B cell (primary cell): ENCODE data around the gene CD68. TPM values are rescaled to one million over a fixed set of nuclear protein-coding genes. Genes with fewer than 3 reads are reported as not detected.

ENCODE experiments used
- ATAC-seq: fragments of 200-7000 bp; cut with Tn5 transposase; one replicate; pipeline ENCODE4 v1.10.0; 2021; ENCODE audit warnings: low read depth, mild to moderate bottlenecking, moderate number of reproducible peaks, moderate library complexity
- CTCF ChIA-PET: fragments of 350-600 bp; sonication (Branson Sonifier 250); formaldehyde crosslinking; loops from one replicate; lab custom pipeline; 2021; ENCODE audit warnings: antibody characterized with exemption, inconsistent platforms; lab: Charles Lee
- POLR2A ChIA-PET: fragments of 350-600 bp; sonication (Branson Sonifier 250); formaldehyde crosslinking; loops from one replicate; lab custom pipeline; 2021; ENCODE audit warnings: antibody characterized with exemption; lab: Charles Lee
- DNase-seq: peaks from one replicate; pipeline ENCODE4 v3.0.0; 2013
- H2AFZ ChIP-seq: 2 replicates; pipeline ENCODE4 v1.6.1; 2012; ENCODE audit warnings: mild to moderate bottlenecking, low read depth, low read length; ENCODE audit not compliant: insufficient read depth, poor library complexity, severe bottlenecking
- H3K27ac ChIP-seq, 2 donors: 1 replicate in 1 of 2; 2 replicates in 1 of 2; pipeline ENCODE4 v1.5.1; 2012 to 2013; ENCODE audit warnings: low read length in 2 of 2, mild to moderate bottlenecking in 2 of 2, moderate library complexity in 1 of 2
- H3K27me3 ChIP-seq, 4 experiments: fragments of 200-600 bp in 1 of 4; sonication (generic) in 1 of 4; replicated peaks in 1 of 4; 1 replicate in 2 of 4; 2 replicates in 2 of 4; pipeline versions ENCODE4 v1.6.1 to v1.7.0; 2013 to 2016; ENCODE audit warnings: low read length in 3 of 4, mild to moderate bottlenecking in 2 of 4, mixed read lengths in 1 of 4, moderate library complexity in 1 of 4; ENCODE audit not compliant: insufficient read depth in 4 of 4, control insufficient read depth in 3 of 4; ENCODE audit errors: control extremely low read depth in 1 of 4
- H3K36me3 ChIP-seq, 2 experiments: replicated peaks in 1 of 2; 1 replicate in 1 of 2; 2 replicates in 1 of 2; pipeline versions ENCODE4 v1.6.1 to v1.7.1; 2013; ENCODE audit warnings: low read length in 1 of 2; ENCODE audit not compliant: insufficient read depth in 2 of 2, control insufficient read depth in 1 of 2; ENCODE audit errors: control extremely low read depth in 1 of 2, extremely low read depth in 1 of 2
- H3K4me1 ChIP-seq, 2 donors: fragments of 200-600 bp in 1 of 2; sonication (generic) in 1 of 2; 1 replicate in 1 of 2; 2 replicates in 1 of 2; pipeline versions ENCODE4 v1.5.1 to v1.6.1; 2013 to 2017; ENCODE audit warnings: low read length in 2 of 2; ENCODE audit not compliant: control insufficient read depth in 2 of 2, insufficient read depth in 2 of 2
- H3K4me2 ChIP-seq: replicated peaks from 2 replicates; pipeline ENCODE3; 2012; ENCODE audit warnings: mild to moderate bottlenecking, low read depth, low read length; ENCODE audit not compliant: poor library complexity, severe bottlenecking
- H3K4me3 ChIP-seq, 5 experiments: fragments of 200-600 bp in 1 of 5; sonication (generic) in 1 of 5; 1 replicate in 3 of 5; 2 replicates in 2 of 5; pipeline versions ENCODE4 v1.5.1 to v1.7.0; 2011 to 2016; ENCODE audit warnings: low read length in 4 of 5, mild to moderate bottlenecking in 4 of 5, low read depth in 2 of 5, control low read depth in 1 of 5, moderate library complexity in 1 of 5; ENCODE audit not compliant: insufficient read depth in 1 of 5; ENCODE audit errors: control extremely low read depth in 1 of 5, extremely low read depth in 1 of 5
- H3K79me2 ChIP-seq: fragments of 200-600 bp; sonication (generic); one replicate; pipeline ENCODE4 v1.6.0; 2016; ENCODE audit warnings: low read length; ENCODE audit not compliant: control insufficient read depth, insufficient read depth
- H3K9ac ChIP-seq: fragments of 200-600 bp; sonication (generic); 2 replicates; pipeline ENCODE4 v1.6.1; 2017; ENCODE audit warnings: mild to moderate bottlenecking, low read length, moderate library complexity
- H3K9me3 ChIP-seq, 3 donors: one replicate each; pipeline versions ENCODE4 v1.6.1 to v1.7.1; 2013; ENCODE audit warnings: low read length in 2 of 3; ENCODE audit not compliant: control insufficient read depth in 2 of 3, insufficient read depth in 1 of 3; ENCODE audit errors: control extremely low read depth in 1 of 3
- H4K20me1 ChIP-seq: 2 replicates; pipeline ENCODE4 v1.6.0; 2012; ENCODE audit warnings: mild to moderate bottlenecking, low read length; ENCODE audit not compliant: insufficient read depth, control insufficient read depth, poor library complexity, severe bottlenecking
- H3K27ac Mint-ChIP-seq: one replicate; pipeline ENCODE4 v1.8.0; 2021; ENCODE audit warnings: mixed read lengths
- H3K27me3 Mint-ChIP-seq: one replicate; pipeline ENCODE4 v1.8.0; 2021; ENCODE audit warnings: mixed read lengths
- H3K4me1 Mint-ChIP-seq: one replicate; pipeline ENCODE4 v1.8.0; 2021; ENCODE audit warnings: mixed read lengths
- H3K4me3 Mint-ChIP-seq: one replicate; pipeline ENCODE4 v1.8.0; 2021; ENCODE audit warnings: mixed read lengths
- H3K9me3 Mint-ChIP-seq: one replicate; pipeline ENCODE4 v1.8.0; 2022; ENCODE audit warnings: mixed read lengths; ENCODE audit not compliant: insufficient read depth
- CTCF ChIP-seq: fragments of 200-600 bp; IDR thresholded peaks from one replicate; pipeline ENCODE4 v1.8.0; 2022; ENCODE audit warnings: antibody characterized with exemption, mild to moderate bottlenecking
- EZH2 ChIP-seq: IDR thresholded peaks from 2 replicates; pipeline ENCODE4 v1.6.1; 2012; ENCODE audit warnings: borderline replicate concordance, low read depth, mild to moderate bottlenecking, moderate library complexity, low read length; ENCODE audit not compliant: insufficient read depth, poor library complexity, severe bottlenecking
- WGBS: methylation state at CpG from one replicate; pipeline ENCODE4 v1.1.5; 2013; ENCODE audit warnings: missing lambda C conversion rate; ENCODE audit not compliant: insufficient coverage; 5-methylcytosine and 5-hydroxymethylcytosine counted together
- intact Hi-C: fragments of 100-400 bp; cut with micrococcal nuclease; formaldehyde crosslinking; loops from one replicate; pipeline ENCODE4 v1.10.0; 2022
- polyA plus RNA-seq: library from polyadenylated mRNA; depleted of rRNA; stranded (reverse); fragments of >200 nt; gene quantifications from 2 replicates; pipeline ENCODE4 v1.2.3, GENCODE V29; 2012
- total RNA-seq, 2 donors: library from RNA; stranded (reverse); fragments of 120-200 nt in 1 of 2; gene quantifications; 1 replicate in 1 of 2; 2 replicates in 1 of 2; pipeline versions ENCODE4 v1.2.3 to v1.2.4, GENCODE V29; 2013 to 2022

Gene CD68
- total and polyA plus RNA-seq, 2 donors (not counting 1 experiment from before 2014, with no cell fraction given): 3.9 to 12.9 TPM

DNA sequence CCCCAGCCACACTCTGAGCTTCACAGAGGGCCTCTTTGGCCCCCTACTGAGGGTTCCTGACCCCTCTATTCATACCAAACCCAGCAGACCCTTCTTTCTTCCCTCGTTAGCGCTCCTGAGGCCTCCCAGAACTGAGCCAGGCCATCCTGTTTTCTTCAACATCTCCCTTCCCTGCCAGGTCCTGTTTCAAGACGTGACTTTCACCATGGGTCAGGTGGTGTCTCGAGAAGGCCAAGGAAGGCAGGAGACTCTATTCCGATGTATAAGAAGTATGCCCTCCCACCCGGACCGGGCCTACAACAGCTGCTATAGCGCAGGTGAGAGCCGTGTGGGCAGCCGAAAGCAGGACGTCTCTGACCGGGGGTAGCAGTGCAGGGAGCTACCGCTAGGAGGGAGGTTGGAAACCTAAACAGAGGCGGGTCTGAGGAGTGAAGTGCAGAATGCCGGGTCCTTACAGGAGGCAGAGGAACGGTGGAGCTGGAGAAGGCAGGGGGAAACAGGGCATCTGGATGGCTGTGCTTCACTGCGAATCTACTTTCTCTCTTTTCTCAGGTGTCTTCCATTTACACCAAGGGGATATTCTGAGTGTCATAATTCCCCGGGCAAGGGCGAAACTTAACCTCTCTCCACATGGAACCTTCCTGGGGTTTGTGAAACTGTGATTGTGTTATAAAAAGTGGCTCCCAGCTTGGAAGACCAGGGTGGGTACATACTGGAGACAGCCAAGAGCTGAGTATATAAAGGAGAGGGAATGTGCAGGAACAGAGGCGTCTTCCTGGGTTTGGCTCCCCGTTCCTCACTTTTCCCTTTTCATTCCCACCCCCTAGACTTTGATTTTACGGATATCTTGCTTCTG lies 19.0 kb upstream of the CD68 start:
- H3K4me1 ChIP-seq: peaks cover 41 to 61% of the 10 kb centered on the region in 2 donors
- TF ChIP-seq CTCF (no peak), EZH2 (no peak)

More for the DNA sequence above, 19.0 kb upstream of the CD68 start:
- H3K4me3 Mint-ChIP-seq: peak overlapping the region; percentile 97
- POLR2A ChIA-PET: interaction anchor here (0.5 to 4.3 kb wide), 17 partner anchors 8 to 283 kb away, joined by 3 to 32 read pairs (median 4); partner anchors contain the start of genes MPDU1, POLR2A, TP53 and ZBTB4
- ATAC-seq (peak; percentile 26), DNase-seq (peak; percentile 76)
- H4K20me1 ChIP-seq: peaks cover 17% of the 10 kb centered on the region
- H3K36me3 ChIP-seq: peaks cover 2 to 26% of the 10 kb centered on the region in 2 experiments
- peak overlapping the region; percentile 97 for H3K27ac ChIP-seq
- no peaks in the 10 kb centered on the region for H3K9me3 ChIP-seq
- H3K27me3 Mint-ChIP-seq: no peaks in the 10 kb centered on the region
- H3K4me1 Mint-ChIP-seq: peaks cover 56% of the 10 kb centered on the region
- no peaks in the 10 kb centered on the region for H3K9me3 Mint-ChIP-seq
- intact Hi-C loops: loop anchor here (1.0 to 5.0 kb wide), 11 partner anchors 8 to 323 kb away; partner anchors contain the start of genes ELP5, MPDU1, PHF23 and POLR2A
- peak overlapping the region; percentile 81 for H2AFZ ChIP-seq
- H3K4me2 ChIP-seq: peak overlapping the region; percentile 96
- WGBS: 11% methylated on average over 10 of the region's 22 CpGs
- peak overlapping the region; percentile 8 for H3K9ac ChIP-seq
- peak overlapping the region in 4 of 5 experiments; percentile 79 to 95 (median 82) for H3K4me3 ChIP-seq
- H3K27me3 ChIP-seq: no peaks in the 10 kb centered on the region
- H3K79me2 ChIP-seq: peaks cover 48% of the 10 kb centered on the region
- H3K27ac Mint-ChIP-seq: peak overlapping the region; percentile 98
- CTCF ChIA-PET: interaction anchor here (0.5 to 25.0 kb wide), 44 partner anchors 10 to 424 kb away, joined by 3 to 666 read pairs (median 5); partner anchors contain the start of genes ACAP1, CD68, FXR2 and MPDU1
